Trophoblast cell (in vitro differentiated cells and primary cell): Measurements from ENCODE around the gene MLXIPL.

Source experiments
- DNase-seq, 2 donors: peaks; one replicate each; pipeline ENCODE4 v3.0.0-alpha.2; 2016
- H2AFZ ChIP-seq: 2 replicates; pipeline ENCODE4 v1.6.1; 2013; ENCODE audit warnings: low read length, moderate library complexity, mild to moderate bottlenecking; ENCODE audit not compliant: insufficient read depth, poor library complexity
- H2AK5ac ChIP-seq: 2 replicates; pipeline ENCODE4 v1.6.1; 2013; ENCODE audit warnings: mild to moderate bottlenecking, low read length
- H2BK120ac ChIP-seq: 2 replicates; pipeline ENCODE4 v1.6.1; 2013; ENCODE audit warnings: low read length, mild to moderate bottlenecking, moderate library complexity; ENCODE audit not compliant: insufficient read depth, poor library complexity
- H2BK12ac ChIP-seq: 2 replicates; pipeline ENCODE4 v1.6.1; 2013; ENCODE audit warnings: mild to moderate bottlenecking, low read length, moderate library complexity
- H2BK5ac ChIP-seq: 2 replicates; pipeline ENCODE4 v1.6.1; 2013; ENCODE audit warnings: low read length, low read depth, moderate library complexity, mild to moderate bottlenecking; ENCODE audit not compliant: poor library complexity
- H3K14ac ChIP-seq: 2 replicates; pipeline ENCODE4 v1.6.1; 2013; ENCODE audit warnings: mild to moderate bottlenecking, low read length
- H3K18ac ChIP-seq: 2 replicates; pipeline ENCODE4 v1.6.1; 2013; ENCODE audit warnings: mild to moderate bottlenecking, low read length
- H3K23ac ChIP-seq: 2 replicates; pipeline ENCODE4 v1.6.1; 2013; ENCODE audit warnings: low read length
- H3K27ac ChIP-seq: 2 replicates; pipeline ENCODE4 v1.5.1; 2013; ENCODE audit warnings: low read depth, mild to moderate bottlenecking, inconsistent platforms, low read length, moderate library complexity
- H3K27me3 ChIP-seq: 2 replicates; pipeline ENCODE4 v1.6.1; 2013; ENCODE audit warnings: inconsistent platforms, mild to moderate bottlenecking, low read length, moderate library complexity; ENCODE audit not compliant: insufficient read depth
- H3K36me3 ChIP-seq, 2 experiments: 1 replicate in 1 of 2; 2 replicates in 1 of 2; pipeline ENCODE4 v1.6.1; 2013; ENCODE audit warnings: low read length in 2 of 2, mild to moderate bottlenecking in 2 of 2, moderate library complexity in 1 of 2; ENCODE audit not compliant: insufficient read depth in 2 of 2, control insufficient read depth in 1 of 2
- H3K4ac ChIP-seq: 2 replicates; pipeline ENCODE4 v1.6.1; 2013; ENCODE audit warnings: low read depth, mild to moderate bottlenecking, low read length, moderate library complexity
- H3K4me1 ChIP-seq, 2 experiments: 1 replicate in 1 of 2; 2 replicates in 1 of 2; pipeline ENCODE4 v1.6.1; 2013; ENCODE audit warnings: low read length in 2 of 2, mild to moderate bottlenecking in 2 of 2, moderate library complexity in 1 of 2; ENCODE audit not compliant: insufficient read depth in 2 of 2, control insufficient read depth in 1 of 2
- H3K4me2 ChIP-seq: 2 replicates; pipeline ENCODE4 v1.6.1; 2013; ENCODE audit warnings: inconsistent platforms, mild to moderate bottlenecking, low read length, moderate library complexity
- H3K4me3 ChIP-seq: 2 replicates; pipeline ENCODE4 v1.5.1; 2013; ENCODE audit warnings: mild to moderate bottlenecking, low read depth, low read length, inconsistent platforms
- H3K79me1 ChIP-seq: one replicate; pipeline ENCODE4 v1.6.1; 2013; ENCODE audit warnings: low read length
- H3K79me2 ChIP-seq: 2 replicates; pipeline ENCODE4 v1.6.1; 2013; ENCODE audit warnings: low read length, mild to moderate bottlenecking; ENCODE audit not compliant: control insufficient read depth, insufficient read depth, poor library complexity
- H3K9ac ChIP-seq: 2 replicates; pipeline ENCODE4 v1.6.1; 2013; ENCODE audit warnings: mild to moderate bottlenecking, low read length
- H3K9me3 ChIP-seq: 2 replicates; pipeline ENCODE4 v1.6.1; 2013; ENCODE audit warnings: low read depth, mild to moderate bottlenecking, control low read depth, inconsistent platforms, low read length; ENCODE audit not compliant: insufficient read depth
- H4K12ac ChIP-seq: 2 replicates; pipeline ENCODE4 v1.6.1; 2013; ENCODE audit warnings: low read depth, mild to moderate bottlenecking, low read length, moderate library complexity
- H4K8ac ChIP-seq: 2 replicates; pipeline ENCODE4 v1.6.1; 2013; ENCODE audit warnings: low read depth, mild to moderate bottlenecking, low read length, moderate library complexity
- H4K91ac ChIP-seq: one replicate; pipeline ENCODE4 v1.6.1; 2013; ENCODE audit warnings: low read depth, mild to moderate bottlenecking, low read length, moderate library complexity
- WGBS: extraction: QIAGEN DNeasy Blood & Tissue Kit; methylation state at CpG from one replicate; pipeline ENCODE4 v1.1.7; 2013; ENCODE audit warnings: missing lambda C conversion rate; ENCODE audit not compliant: insufficient read length, insufficient coverage; ENCODE audit errors: extremely low coverage; 5-methylcytosine and 5-hydroxymethylcytosine counted together

Gene MLXIPL

DNA sequence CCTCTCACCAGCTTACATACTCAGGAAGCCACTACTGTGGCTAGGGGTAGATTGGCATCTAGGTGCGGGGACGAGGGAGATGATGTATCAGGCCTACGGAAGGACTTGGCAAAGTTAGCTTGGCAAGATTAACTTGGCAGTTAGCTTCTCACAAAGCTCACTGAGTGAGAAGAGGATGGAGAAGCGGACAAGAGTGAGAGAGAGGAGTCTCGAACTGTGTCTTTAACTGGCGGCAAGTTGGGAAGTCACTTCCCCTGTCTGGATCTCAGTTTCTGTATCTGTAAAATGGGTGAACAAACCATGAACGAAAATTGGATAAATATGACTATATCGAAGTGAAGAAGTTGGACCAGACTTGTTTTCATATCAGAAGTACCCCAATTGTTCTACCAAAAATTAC lies 9.5 kb upstream of the MLXIPL start:
- no peak overlapping the region for H3K4ac ChIP-seq
- H4K8ac ChIP-seq = no peak overlapping the region
- no peak overlapping the region for H3K18ac ChIP-seq
- H4K91ac ChIP-seq = no peak overlapping the region
- H3K79me1 ChIP-seq = no peaks in the 10 kb centered on the region
- no peak overlapping the region for H3K14ac ChIP-seq
- no peak overlapping the region for H3K4me3 ChIP-seq
- no peaks in the 10 kb centered on the region for H3K79me2 ChIP-seq
- WGBS = no CpG with 5 or more reads among the region's 8 CpGs
- H3K36me3 ChIP-seq = no peaks in the 10 kb centered on the region
- H2BK120ac ChIP-seq = no peak overlapping the region
- no peak overlapping the region for H3K27ac ChIP-seq
- no peak overlapping the region for H2BK5ac ChIP-seq
- H3K4me2 ChIP-seq = no peak overlapping the region
- H2AK5ac ChIP-seq = no peak overlapping the region
- H4K12ac ChIP-seq = no peak overlapping the region
- H3K9me3 ChIP-seq = no peaks in the 10 kb centered on the region
- no peaks in the 10 kb centered on the region for H3K27me3 ChIP-seq
- H3K23ac ChIP-seq = no peak overlapping the region
- H2AFZ ChIP-seq = no peak overlapping the region
- H3K9ac ChIP-seq = no peak overlapping the region
- H2BK12ac ChIP-seq = no peak overlapping the region
- no peaks in the 10 kb centered on the region for H3K4me1 ChIP-seq
- no peak for DNase-seq

DNA sequence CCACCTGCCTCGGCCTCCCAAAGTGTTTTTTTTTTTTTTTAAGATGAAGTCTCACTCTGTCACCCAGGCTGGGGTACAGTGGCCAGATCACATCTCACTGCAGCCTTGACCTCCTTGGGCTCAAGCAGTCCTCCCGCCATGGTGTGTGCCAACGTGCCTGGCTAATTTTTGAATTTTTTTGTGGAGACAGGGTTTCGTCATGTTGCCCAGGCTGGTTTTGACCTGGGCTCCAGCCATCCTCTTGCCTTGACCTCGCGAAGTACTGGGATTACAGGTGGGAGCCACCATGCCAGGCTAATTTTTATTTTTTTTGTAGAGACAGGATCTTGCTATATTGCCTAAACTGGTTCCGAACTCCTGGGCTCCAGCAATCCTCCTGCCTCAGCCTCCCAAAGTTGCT lies 9.0 kb upstream of the MLXIPL start:
- no peak overlapping the region for H3K4me2 ChIP-seq
- H3K79me1 ChIP-seq = no peaks in the 10 kb centered on the region
- DNase-seq = no peak
- no peak overlapping the region for H4K12ac ChIP-seq
- H3K9ac ChIP-seq = no peak overlapping the region
- H2BK5ac ChIP-seq = no peak overlapping the region
- H3K9me3 ChIP-seq = no peaks in the 10 kb centered on the region
- H2AK5ac ChIP-seq = no peak overlapping the region
- no peak overlapping the region for H4K91ac ChIP-seq
- no peak overlapping the region for H3K23ac ChIP-seq
- no peak overlapping the region for H3K4me3 ChIP-seq
- no peaks in the 10 kb centered on the region for H3K36me3 ChIP-seq
- no peak overlapping the region for H2BK12ac ChIP-seq
- no peaks in the 10 kb centered on the region for H3K27me3 ChIP-seq
- H2AFZ ChIP-seq = no peak overlapping the region
- no peak overlapping the region for H2BK120ac ChIP-seq
- H3K18ac ChIP-seq = no peak overlapping the region
- H3K79me2 ChIP-seq = no peaks in the 10 kb centered on the region
- H3K27ac ChIP-seq = no peak overlapping the region
- no peak overlapping the region for H4K8ac ChIP-seq
- H3K4me1 ChIP-seq = no peaks in the 10 kb centered on the region
- H3K4ac ChIP-seq = no peak overlapping the region
- no peak overlapping the region for H3K14ac ChIP-seq
- no CpG with 5 or more reads among the region's 7 CpGs for WGBS

GRCh38 chr7:73631558-73631957 lies 7.2 kb upstream of the MLXIPL start:
- H3K14ac ChIP-seq = no peak overlapping the region
- no peak overlapping the region for H3K23ac ChIP-seq
- no peaks in the 10 kb centered on the region for H3K27me3 ChIP-seq
- no peak overlapping the region for H3K4ac ChIP-seq
- H3K79me2 ChIP-seq = no peaks in the 10 kb centered on the region
- H4K8ac ChIP-seq = no peak overlapping the region
- no peak overlapping the region for H2AFZ ChIP-seq
- no peaks in the 10 kb centered on the region for H3K79me1 ChIP-seq
- no peak overlapping the region for H3K4me2 ChIP-seq
- no peak overlapping the region for H2BK120ac ChIP-seq
- H3K9me3 ChIP-seq = no peaks in the 10 kb centered on the region
- no peak overlapping the region for H3K9ac ChIP-seq
- no peaks in the 10 kb centered on the region for H3K36me3 ChIP-seq
- H3K4me1 ChIP-seq = no peaks in the 10 kb centered on the region
- DNase-seq = no peak
- no peak overlapping the region for H2AK5ac ChIP-seq
- no peak overlapping the region for H2BK12ac ChIP-seq
- H4K12ac ChIP-seq = no peak overlapping the region
- H3K27ac ChIP-seq = no peak overlapping the region
- no peak overlapping the region for H2BK5ac ChIP-seq
- H4K91ac ChIP-seq = no peak overlapping the region
- WGBS = no CpG with 5 or more reads among the region's 1 CpG
- no peak overlapping the region for H3K4me3 ChIP-seq
- no peak overlapping the region for H3K18ac ChIP-seq

- Histone ChIP-seq H2BK120ac (no peak overlapping the region), H4K91ac (no peak overlapping the region), H4K12ac (no peak overlapping the region), H3K9me3 (no peaks in the 10 kb centered on the region), H3K14ac (no peak overlapping the region), H3K36me3 (no peaks in the 10 kb centered on the region), H3K23ac (no peak overlapping the region), H4K8ac (no peak overlapping the region), H3K4me2 (no peak overlapping the region), H2BK5ac (no peak overlapping the region), H2BK12ac (no peak overlapping the region), H3K4me1 (peaks cover 0 to 8% of the 10 kb centered on the region in 2 experiments), H3K27ac (no peak overlapping the region), H3K4ac (no peak overlapping the region), H3K9ac (no peak overlapping the region), H3K27me3 (peaks cover 8% of the 10 kb centered on the region), H3K18ac (no peak overlapping the region), H3K79me2 (no peaks in the 10 kb centered on the region), H2AFZ (no peak overlapping the region), H3K4me3 (no peak overlapping the region), H3K79me1 (no peaks in the 10 kb centered on the region), H2AK5ac (no peak overlapping the region)
- no CpG with 5 or more reads among the region's 4 CpGs for WGBS
- DNase-seq = no peak
These were observed 4.2 kb upstream of the MLXIPL start for GRCh38 chr7:73628504-73628903.
